NB4 (cell line): ENCODE results near the gene TNKS2.

Source experiments
- MYC ChIP-seq: IDR thresholded peaks from 2 replicates; pipeline ENCODE4 v1.6.1; 2011; ENCODE audit warnings: low read depth, low read length
- POLR2A ChIP-seq: IDR thresholded peaks from 2 replicates; pipeline ENCODE4 v1.6.1; 2011; ENCODE audit warnings: mild to moderate bottlenecking; ENCODE audit not compliant: insufficient read length; ENCODE audit errors: extremely low read depth
- TF ChIP-seq, protein P1 (sequence below): IDR thresholded peaks from one replicate; pipeline ENCODE4 v1.5.1; 2012; ENCODE audit warnings: low read depth, low read length
- TF ChIP-seq, protein P2 (sequence below): IDR thresholded peaks from 2 replicates; pipeline ENCODE4 v1.6.1; 2011; ENCODE audit warnings: low read depth, low read length

DNA sequence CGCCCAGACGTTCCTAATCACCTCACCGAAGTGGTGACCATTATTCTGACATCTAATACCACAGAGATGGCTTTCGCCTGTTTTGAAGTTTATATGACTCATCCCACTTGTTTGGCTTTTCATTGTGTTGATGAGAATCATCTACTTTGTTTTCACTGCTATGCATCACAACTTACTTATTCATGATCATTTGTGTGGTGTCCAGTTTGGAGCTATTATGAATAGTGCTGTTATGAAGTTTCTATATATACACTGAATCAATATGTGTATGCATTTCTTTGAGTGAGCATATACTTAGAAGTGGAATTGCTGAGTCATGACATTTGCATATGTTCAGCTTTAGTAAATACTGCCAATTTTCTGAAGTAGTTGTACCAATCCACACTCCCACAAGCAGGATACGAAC, 38.6 kb upstream of the TNKS2 start:
- TF ChIP-seq, protein P1, sequence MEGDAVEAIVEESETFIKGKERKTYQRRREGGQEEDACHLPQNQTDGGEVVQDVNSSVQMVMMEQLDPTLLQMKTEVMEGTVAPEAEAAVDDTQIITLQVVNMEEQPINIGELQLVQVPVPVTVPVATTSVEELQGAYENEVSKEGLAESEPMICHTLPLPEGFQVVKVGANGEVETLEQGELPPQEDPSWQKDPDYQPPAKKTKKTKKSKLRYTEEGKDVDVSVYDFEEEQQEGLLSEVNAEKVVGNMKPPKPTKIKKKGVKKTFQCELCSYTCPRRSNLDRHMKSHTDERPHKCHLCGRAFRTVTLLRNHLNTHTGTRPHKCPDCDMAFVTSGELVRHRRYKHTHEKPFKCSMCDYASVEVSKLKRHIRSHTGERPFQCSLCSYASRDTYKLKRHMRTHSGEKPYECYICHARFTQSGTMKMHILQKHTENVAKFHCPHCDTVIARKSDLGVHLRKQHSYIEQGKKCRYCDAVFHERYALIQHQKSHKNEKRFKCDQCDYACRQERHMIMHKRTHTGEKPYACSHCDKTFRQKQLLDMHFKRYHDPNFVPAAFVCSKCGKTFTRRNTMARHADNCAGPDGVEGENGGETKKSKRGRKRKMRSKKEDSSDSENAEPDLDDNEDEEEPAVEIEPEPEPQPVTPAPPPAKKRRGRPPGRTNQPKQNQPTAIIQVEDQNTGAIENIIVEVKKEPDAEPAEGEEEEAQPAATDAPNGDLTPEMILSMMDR: no peak
- TF ChIP-seq POLR2A (no peak), MYC (no peak)
- TF ChIP-seq, protein P2, sequence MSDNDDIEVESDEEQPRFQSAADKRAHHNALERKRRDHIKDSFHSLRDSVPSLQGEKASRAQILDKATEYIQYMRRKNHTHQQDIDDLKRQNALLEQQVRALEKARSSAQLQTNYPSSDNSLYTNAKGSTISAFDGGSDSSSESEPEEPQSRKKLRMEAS: no peak
